ENCODE results near the gene MOAP1.

DNA sequence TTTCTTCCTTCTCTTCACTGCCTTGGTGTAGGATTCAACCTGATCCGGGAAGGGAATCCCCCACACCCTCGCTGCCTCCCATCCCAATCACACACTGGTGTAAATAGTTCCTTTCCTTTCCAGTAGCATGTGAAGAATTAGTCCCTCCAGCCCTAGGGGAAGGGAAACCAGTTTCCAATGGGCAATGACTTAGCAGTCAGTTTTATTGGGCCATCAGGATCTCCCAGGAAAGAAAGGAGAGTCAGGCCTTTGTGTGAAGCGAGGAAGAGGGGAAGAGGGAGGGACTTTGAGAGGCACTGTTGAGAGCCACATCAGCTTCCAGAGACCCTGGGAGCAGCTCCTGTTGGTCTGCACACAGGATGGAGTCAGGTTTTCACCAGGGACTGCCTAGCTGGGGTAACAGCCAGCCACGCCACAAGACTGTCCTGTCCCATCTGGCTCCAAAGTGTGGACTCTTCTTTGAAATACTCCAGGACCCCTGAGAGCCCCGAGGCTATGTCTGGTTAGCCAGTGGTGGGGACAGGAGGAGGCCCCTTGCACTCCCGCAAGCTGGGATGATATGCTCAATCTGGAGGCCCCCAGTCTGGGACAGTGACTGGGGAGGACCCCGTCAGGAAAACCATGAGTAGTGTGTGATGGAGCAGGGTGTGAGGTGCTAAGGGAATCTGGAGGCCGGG lies 27.9 kb downstream of the MOAP1 start:
- TF ChIP-seq, protein P1, sequence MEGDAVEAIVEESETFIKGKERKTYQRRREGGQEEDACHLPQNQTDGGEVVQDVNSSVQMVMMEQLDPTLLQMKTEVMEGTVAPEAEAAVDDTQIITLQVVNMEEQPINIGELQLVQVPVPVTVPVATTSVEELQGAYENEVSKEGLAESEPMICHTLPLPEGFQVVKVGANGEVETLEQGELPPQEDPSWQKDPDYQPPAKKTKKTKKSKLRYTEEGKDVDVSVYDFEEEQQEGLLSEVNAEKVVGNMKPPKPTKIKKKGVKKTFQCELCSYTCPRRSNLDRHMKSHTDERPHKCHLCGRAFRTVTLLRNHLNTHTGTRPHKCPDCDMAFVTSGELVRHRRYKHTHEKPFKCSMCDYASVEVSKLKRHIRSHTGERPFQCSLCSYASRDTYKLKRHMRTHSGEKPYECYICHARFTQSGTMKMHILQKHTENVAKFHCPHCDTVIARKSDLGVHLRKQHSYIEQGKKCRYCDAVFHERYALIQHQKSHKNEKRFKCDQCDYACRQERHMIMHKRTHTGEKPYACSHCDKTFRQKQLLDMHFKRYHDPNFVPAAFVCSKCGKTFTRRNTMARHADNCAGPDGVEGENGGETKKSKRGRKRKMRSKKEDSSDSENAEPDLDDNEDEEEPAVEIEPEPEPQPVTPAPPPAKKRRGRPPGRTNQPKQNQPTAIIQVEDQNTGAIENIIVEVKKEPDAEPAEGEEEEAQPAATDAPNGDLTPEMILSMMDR (IDR thresholded peaks at IDR 0.05): no peak
- no peak for TF ChIP-seq POLR2A (IDR thresholded peaks at IDR 0.05)
